Measurements from ENCODE around the gene MED13L. TPM values are rescaled to one million over a fixed set of nuclear protein-coding genes. Genes with fewer than 3 reads are reported as not detected.

Gene MED13L
- total and polyA plus RNA-seq, 2 of the 8 experiments (the other 6 are each of a cell fraction or from before 2014, with no cell fraction given): 15.9 to 51.7 TPM

DNA sequence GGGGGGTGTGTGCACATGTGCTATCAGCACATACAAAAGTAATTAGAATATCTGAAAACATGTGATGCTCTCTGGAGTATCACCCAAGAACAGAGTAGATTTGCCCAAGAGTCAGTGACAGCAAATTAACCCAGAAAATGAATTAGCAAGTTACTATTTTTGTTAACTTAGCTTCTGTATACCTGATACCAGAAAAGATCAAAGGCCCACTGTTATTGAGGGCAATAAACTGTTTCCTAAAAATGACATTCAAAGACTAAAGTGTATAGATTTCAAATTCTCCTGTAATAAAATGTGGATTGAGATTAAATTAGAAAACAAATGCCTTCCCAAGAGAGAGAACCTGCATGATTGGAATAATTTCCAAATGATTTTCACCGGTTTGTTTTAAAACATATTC, 184.7 kb downstream of the MED13L start (continued):
- TF ChIP-seq, protein P1, sequence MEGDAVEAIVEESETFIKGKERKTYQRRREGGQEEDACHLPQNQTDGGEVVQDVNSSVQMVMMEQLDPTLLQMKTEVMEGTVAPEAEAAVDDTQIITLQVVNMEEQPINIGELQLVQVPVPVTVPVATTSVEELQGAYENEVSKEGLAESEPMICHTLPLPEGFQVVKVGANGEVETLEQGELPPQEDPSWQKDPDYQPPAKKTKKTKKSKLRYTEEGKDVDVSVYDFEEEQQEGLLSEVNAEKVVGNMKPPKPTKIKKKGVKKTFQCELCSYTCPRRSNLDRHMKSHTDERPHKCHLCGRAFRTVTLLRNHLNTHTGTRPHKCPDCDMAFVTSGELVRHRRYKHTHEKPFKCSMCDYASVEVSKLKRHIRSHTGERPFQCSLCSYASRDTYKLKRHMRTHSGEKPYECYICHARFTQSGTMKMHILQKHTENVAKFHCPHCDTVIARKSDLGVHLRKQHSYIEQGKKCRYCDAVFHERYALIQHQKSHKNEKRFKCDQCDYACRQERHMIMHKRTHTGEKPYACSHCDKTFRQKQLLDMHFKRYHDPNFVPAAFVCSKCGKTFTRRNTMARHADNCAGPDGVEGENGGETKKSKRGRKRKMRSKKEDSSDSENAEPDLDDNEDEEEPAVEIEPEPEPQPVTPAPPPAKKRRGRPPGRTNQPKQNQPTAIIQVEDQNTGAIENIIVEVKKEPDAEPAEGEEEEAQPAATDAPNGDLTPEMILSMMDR (IDR thresholded peaks at IDR 0.05; ENCODE audit: control extremely low read depth in 1 of 3, insufficient read depth in 1 of 3, low read depth in 1 of 3, low read length in 3 of 3): no peak
